GM13976 (cell line): Measurements from ENCODE around the gene DYNLRB1.

Experiments
- DNase-seq: peaks from one replicate; pipeline ENCODE4 v3.0.0; 2012; ENCODE audit warnings: low spot score
- CTCF ChIP-seq: IDR thresholded peaks from 2 replicates; pipeline ENCODE4 v1.5.1; 2012; ENCODE audit warnings: borderline replicate concordance, mild to moderate bottlenecking; ENCODE audit not compliant: insufficient read depth; ENCODE audit errors: extremely low read depth, missing control alignments, control extremely low read depth
- in situ Hi-C: fragments of 300-500 bp; cut with MboI; formaldehyde crosslinking; loops from one replicate; pipeline ENCODE4 v1.12.0; 2022; ENCODE audit warnings: low sequenced_read_pairs, mixed read lengths, inconsistent platforms; ENCODE audit not compliant: unreplicated experiment

DYNLRB1 gene

GRCh38 chr20:34522969-34523871 is 7.0 kb downstream of the DYNLRB1 start:
- no peak for DNase-seq
- in situ Hi-C loops = no loop called here
- TF ChIP-seq CTCF = peak; percentile 39

DNA sequence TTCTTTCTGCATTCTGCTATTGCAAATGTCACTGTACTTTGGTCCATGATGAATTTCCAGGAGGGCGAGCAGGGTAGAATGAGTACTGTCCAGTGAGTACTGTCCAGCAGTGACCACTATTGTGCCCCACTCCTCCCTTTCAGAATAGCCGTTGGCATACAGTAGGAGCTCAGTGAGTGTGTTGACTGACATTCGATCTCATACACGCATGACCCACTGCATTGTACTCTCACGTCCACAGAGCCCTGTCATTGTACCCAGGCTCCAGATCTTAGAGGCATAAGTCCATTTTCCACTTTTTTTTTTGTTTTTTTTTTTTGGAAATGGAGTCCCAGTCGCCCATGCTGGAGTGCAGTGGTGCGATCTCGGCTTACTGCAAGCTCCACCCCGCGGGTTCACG is 8.2 kb downstream of the DYNLRB1 start:
- no peak for TF ChIP-seq CTCF
- no peak for DNase-seq
- in situ Hi-C loops = no loop called here

DNA sequence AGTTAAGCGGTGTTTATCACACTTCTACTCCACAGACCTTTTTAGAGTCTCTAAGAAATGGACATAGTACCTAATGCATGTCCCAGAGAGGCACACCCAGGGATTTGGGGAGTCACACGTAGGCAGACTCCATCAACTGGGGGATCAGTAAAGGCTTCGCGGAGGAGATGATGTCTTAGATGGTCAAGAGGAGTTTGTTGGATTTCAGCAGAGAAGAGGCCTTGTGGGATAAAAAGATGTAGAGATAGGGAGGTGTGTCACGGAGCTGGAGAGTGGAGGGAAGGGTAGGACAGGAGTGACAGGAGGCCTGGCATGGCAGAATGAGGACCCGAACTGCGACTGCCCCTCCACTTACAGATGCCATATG is 9.1 kb downstream of the DYNLRB1 start:
- in situ Hi-C loops = no loop called here
- no peak for TF ChIP-seq CTCF
- DNase-seq = no peak

- no peak for TF ChIP-seq CTCF
- in situ Hi-C loops = no loop called here
- no peak for DNase-seq
Measured at GRCh38 chr20:34525709-34526416, 9.6 kb downstream of the DYNLRB1 start.

- in situ Hi-C loops = no loop called here
- no peak for TF ChIP-seq CTCF
- no peak for DNase-seq
Measured at GRCh38 chr20:34526466-34526865, 10.2 kb downstream of the DYNLRB1 start.

DNA sequence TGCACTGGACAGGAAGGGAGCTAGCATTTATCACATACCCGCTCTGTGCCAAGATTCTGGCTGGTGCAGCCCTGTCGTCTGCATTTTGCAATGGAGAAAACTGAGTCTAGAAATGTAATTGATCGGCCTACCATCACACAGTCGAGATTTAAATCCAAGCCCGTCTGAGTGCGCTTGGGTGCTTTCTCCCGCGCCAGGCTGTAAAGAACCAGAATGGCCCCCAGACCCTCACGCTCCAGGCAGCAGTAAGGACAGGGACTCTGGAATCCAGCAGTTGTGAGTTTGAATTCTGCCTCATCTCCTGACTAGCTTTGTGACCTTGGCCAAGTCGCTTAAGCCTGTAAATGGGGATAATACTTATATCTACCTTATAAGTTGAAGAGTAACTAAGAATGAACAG is 10.8 kb downstream of the DYNLRB1 start:
- TF ChIP-seq CTCF = no peak
- in situ Hi-C loops = no loop called here
- no peak for DNase-seq
